ENCODE measurements around the gene HDDC2. TPM values are rescaled to one million over a fixed set of nuclear protein-coding genes. Genes with fewer than 3 reads are reported as not detected.

Gene HDDC2
- total and polyA plus RNA-seq, 9 of the 15 experiments (the other 6 are each of a cell fraction or from before 2014, with no cell fraction given) = 194 to 632 (median 294) TPM

- TF ChIP-seq PTBP1 (IDR thresholded peaks at IDR 0.05; ENCODE audit: low read depth, low read length) = no peak
- no peak for TF ChIP-seq BRD9 (IDR thresholded peaks at IDR 0.05; ENCODE audit: low read depth, partially characterized antibody)
- TF ChIP-seq KLF1 (tag; IDR thresholded peaks at IDR 0.05) = no peak
- TF ChIP-seq DLX4 (CRISPR knock-in tag; IDR thresholded peaks at IDR 0.05) = no peak
- TF ChIP-seq PKNOX1 (IDR thresholded peaks at IDR 0.05) = peak; percentile 87
- TF ChIP-seq JUNB (CRISPR knock-in tag; conservative IDR thresholded peaks at IDR 0.05) = no peak
- peak; percentile 13; the same call in 1 of the 2 replicates for TF ChIP-seq NFE2 (IDR thresholded peaks at IDR 0.05; ENCODE audit: low read depth)
- TF ChIP-seq PRDM10 (IDR thresholded peaks at IDR 0.05; ENCODE audit: partially characterized antibody) = no peak
- peak; percentile 14; the same call in 1 of the 2 replicates for TF ChIP-seq ZBTB2 (IDR thresholded peaks at IDR 0.05)
- 0 out of 2 replicates have a peak, but pooled peaks have one; percentile 17 for TF ChIP-seq JUN (IDR thresholded peaks at IDR 0.05; ENCODE audit: borderline replicate concordance, low read depth, low read length)
- TF ChIP-seq JUN (CRISPR knock-in tag; IDR thresholded peaks at IDR 0.05; ENCODE audit: borderline replicate concordance) = no peak
- no peak for TF ChIP-seq PREB (CRISPR knock-in tag; IDR thresholded peaks at IDR 0.05)
- peak; percentile 87 for TF ChIP-seq ARID1B (IDR thresholded peaks at IDR 0.05)
- no peak for TF ChIP-seq ZNF79 (CRISPR knock-in tag; IDR thresholded peaks at IDR 0.05; ENCODE audit: low read depth)
- no peak for TF ChIP-seq ZNF133 (CRISPR knock-in tag; IDR thresholded peaks at IDR 0.05)
- peak; percentile 13; the same call in 1 of the 2 replicates for TF ChIP-seq ZNF592 (IDR thresholded peaks at IDR 0.05)
Observed at GRCh38 chr6:125302840-125303511, 1.2 kb upstream of the HDDC2 start (continued).
